Astrocyte (in vitro differentiated cells and primary cell): ENCODE data around the gene PRIM2.
"Not testable (repeated sequence)": the region's sequence is repeated elsewhere in the genome, so short reads cannot be mapped to it uniquely, and the experiment has no call there.

ENCODE experiments used
- CTCF ChIP-seq: IDR thresholded peaks from 2 replicates; pipeline ENCODE4 v1.5.1; 2011; ENCODE audit warnings: low read depth, mild to moderate bottlenecking, inconsistent platforms, low read length, moderate library complexity; ENCODE audit not compliant: insufficient read depth
- EZH2 ChIP-seq: IDR thresholded peaks from 2 replicates; pipeline ENCODE4 v1.6.1; 2012; ENCODE audit warnings: mild to moderate bottlenecking, low read length, inconsistent platforms; ENCODE audit not compliant: insufficient read depth

DNA sequence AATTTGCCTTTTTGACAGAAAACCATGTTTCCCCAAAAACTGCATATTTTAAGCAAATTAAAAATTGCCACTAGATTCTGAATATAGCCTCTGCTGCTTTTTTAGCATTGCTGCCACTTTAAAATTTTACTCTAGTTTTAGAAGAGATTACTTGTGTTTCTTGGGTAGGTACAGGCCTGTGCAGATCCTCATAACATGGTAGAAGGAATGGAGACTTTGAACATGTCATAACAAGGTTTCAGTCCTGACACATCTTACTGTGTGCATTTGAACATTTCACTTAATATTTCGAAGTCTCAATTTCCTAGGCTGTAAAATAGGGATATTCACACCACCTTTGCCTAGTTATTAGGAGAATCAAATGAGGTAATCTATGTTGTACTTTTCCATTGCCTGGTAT is 259.6 kb downstream of the PRIM2 start:
- TF ChIP-seq EZH2, CTCF: not testable (repeated sequence)
